Activated naive CD4-positive, alpha-beta T cell treated with Interleukin-2 at 50 U/mL for 16 hours (primary cell): Measurements from ENCODE around the gene PRAF2.

ENCODE experiments used
- DNase-seq: peaks from one replicate; pipeline ENCODE4 v3.0.0-alpha.2; 2020

The PRAF2 gene

DNA sequence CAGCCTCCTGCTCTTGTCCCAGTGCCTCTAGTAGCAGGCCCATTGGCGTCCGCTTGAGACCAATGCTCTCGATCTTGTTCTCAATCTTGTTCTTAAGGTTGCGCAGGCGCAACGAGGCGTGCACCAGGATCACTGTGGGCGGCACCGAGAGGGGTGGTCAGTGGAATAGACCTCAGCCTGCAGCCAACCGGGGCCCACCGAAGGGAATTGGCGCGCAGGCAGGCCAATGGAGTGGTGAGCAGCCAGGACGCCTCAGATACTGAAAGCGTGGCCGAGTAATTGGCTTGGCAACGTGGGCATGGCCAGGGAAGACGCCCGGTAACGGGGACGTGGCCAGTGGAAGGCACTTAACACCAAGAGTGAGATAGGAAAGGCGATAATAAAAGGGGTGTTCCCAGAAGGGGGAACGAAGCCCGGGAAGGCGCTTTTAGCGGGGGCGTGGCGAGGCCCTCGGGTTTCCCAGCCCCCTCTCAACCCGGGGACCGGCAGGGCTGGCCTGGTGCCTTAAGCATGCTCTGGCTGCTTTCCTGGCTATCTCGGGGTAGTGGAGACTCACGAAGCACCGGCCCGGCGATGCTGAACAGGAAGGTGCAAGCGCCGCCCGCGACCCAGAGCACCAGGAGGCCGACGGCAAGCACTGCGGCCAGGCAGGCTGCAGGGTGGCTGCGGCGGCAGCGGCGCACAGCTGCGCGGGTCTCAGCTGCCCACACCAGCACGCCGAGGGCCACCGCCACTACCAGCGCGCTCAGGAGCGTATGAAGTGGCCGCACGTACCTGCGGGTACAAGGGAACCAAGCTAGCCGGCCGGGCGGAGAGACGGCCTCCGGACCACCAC lies 1.7 kb downstream of the PRAF2 start:
- no peak for DNase-seq

DNA sequence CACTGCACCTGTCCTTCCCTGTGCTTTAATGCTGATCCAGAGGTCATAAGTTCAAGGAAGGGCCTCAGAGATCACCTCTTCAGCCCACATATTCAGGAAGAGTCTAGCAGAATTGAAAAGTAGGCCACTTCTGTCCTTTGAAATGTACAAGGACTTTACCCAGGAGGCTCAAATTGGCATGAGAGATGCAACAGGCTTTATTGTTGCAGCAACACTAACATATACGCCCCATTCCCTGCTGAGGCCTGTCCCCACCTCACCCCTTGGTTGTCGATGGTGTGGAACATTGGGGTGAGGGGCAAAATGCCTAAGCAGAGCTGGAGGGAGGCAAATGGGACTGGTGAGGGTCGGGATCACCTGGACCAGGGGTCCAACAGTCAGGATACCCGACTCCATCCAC lies 2.8 kb downstream of the PRAF2 start:
- no peak for DNase-seq

DNA sequence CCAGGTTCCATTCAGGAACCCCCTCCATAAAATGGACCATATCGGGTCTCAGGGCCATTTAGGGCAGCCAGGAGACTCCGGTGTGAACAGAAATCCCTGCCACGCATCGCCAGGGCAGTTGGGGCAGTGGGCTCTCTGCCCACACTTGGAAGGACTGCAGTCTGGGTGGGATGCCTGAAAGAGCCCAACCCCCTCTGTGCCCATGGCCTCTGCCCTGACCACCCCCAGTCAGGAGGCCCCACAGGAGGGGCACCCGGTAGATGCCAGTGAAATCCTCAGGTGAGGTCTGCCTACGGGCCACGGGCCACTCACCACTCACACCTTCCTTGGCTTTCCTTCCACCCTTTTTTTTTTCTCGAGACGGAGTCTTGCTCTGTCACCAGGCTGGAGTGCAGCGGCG lies 4.8 kb downstream of the PRAF2 start:
- no peak for DNase-seq

DNA sequence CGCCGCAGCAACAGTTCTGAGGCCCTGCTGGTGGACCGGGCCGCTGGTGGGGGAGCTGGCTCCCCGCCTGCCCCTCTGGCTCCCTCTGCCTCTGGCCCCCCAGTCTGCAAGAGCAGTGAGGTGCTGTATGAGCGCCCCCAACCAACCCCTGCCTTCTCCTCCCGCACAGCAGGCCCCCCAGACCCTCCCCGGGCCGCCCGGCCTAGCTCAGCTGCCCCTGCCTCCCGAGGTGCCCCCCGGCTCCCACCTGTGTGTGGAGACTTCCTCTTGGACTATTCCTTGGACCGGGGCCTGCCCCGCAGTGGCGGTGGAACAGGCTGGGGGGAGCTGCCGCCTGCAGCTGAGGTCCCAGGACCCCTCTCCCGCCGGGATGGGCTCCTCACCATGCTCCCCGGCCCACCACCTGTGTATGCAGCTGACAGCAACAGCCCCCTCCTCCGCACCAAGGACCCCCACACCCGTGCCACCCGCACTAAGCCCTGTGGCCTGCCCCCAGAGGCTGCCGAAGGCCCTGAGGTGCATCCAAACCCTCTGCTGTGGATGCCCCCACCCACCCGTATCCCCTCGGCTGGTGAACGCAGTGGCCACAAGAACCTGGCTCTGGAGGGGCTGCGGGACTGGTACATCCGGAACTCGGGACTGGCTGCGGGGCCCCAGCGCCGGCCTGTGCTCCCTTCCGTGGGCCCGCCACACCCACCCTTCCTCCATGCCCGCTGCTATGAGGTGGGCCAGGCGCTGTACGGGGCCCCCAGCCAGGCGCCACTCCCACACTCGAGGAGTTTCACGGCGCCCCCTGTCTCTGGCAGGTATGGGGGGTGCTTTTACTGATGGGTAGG lies 6.3 kb downstream of the PRAF2 start:
- DNase-seq = no peak

DNA sequence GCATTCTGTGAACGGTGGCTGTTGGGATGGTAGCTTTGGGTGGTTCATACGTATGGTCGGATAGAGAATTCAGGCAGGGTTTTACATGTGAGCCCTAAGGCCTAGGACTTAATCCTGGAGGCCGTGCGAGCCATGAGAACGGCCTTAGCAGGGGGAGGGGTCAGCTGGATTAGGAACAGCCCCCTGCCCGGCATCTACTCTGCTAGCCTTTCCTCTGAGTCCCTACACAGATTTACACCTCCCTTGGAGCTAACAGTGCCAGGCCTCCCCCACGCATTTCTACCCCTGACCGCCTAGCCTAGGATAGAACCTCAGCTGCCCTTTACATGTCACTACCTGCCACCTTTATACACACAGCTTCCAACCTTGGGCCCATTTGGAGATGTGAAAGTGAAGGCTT lies 7.1 kb downstream of the PRAF2 start:
- no peak for DNase-seq

DNA sequence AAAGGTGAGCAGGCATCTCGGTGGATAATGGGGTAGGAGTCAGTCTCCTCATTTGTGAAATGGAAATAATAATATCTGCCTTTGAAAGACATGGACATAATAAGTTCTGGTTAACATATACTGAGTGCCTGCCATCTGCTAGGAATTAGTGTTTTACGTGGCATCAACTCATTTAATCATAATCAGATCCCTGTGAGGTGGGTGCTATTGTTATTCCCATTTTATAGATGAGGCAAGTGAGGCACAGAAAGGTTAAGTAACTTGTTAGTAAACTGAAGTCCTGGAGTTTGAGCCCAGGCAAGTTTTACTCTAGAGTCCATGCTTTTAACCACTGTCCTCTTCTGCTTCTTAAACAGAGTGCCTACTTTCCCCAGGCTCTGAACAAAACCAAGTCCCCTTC lies 7.5 kb downstream of the PRAF2 start:
- no peak for DNase-seq

DNA sequence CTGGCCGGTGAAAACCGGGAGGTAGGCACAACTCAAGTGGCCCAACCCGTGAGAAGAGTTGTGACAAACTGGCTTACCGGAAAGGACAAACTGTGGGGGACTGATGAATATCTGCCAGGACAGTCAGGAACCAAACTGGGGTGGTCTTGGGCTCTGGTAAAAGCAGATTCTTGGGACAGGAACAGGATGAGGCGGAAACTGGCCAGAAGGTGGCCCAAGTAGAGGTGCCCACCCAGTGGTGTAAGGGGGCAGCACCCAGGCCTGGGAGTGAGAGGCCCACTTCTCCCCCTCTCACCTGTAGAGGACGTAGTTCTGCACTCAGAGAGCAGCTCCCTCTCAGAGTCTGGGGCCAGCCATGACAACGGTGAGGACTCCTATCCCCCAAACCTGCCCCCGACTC lies 9.1 kb downstream of the PRAF2 start:
- DNase-seq = no peak

DNA sequence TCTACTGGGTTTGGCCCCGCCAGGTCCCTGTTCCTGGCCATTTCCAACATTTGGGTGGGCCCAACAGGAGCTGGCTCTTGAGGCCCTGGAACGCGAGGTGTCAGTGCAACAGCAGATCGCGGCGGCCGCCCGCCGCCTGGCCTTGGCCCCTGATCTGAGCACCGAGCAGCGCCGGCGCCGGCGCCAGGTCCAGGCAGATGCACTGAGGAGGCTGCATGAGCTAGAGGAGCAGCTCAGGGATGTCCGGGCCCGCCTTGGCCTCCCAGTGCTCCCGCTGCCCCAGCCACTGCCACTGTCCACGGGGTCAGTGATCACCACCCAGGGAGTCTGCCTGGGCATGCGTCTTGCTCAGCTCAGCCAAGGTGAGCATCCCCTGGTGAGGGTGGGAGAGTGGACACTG lies 9.5 kb downstream of the PRAF2 start:
- DNase-seq = no peak

DNA sequence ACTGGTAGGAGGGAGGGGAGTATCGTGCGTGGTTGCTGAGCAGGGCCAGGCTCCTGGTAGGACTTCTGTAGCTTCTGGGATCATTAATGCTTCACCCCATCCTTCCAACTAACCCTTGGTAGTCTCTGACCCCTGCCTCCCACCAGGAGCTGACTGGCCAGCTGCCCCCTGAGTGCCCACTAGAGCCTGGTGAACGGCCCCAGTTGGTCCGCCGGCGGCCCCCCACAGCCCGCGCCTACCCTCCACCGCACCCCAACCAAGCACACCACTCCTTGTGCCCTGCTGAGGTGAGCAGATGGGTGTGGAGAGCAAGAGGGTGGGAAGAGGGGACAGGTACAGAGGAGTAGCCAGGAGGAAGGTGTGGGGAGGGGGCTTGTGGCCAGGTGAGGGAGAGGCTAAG lies 10.1 kb downstream of the PRAF2 start:
- no peak for DNase-seq

DNA sequence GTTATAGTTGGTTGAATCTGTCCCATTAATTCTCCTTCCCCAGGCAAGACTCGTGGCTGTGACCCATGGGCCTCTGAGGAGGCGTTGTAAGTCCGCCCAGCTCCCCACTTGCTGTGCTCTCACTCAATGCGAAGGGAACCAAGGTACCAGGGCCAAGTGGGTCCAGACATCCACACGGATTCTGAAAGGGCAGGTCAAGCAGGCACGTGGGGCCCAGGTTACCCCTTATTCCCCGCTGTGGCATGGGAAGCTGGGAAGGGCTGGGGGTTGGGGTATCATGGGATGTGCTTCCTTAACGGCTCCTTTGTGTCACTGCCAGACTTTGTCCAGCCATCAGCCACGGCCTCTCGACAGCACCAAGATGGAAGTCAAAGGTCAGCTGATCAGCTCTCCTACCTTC lies 11.9 kb downstream of the PRAF2 start:
- no peak for DNase-seq

DNA sequence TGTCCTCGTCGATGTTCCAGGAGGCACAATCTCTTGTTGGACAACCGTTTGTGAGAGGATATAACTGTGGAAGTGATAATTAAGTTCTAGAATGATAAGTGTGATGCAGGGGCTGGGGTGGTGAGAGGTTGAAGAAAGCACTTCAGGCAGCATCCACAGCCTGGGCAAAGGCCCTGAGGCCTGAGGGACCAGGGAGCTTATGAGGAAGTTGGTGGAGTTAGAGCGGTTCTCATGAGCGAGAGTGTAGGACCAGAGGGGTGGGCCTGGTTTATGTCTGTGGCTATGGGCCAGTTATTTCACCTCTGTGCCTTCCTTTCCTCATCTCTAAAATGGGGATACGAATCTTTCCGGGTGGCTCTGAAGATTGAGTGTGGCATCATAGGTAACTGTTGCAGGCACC lies 12.3 kb downstream of the PRAF2 start:
- DNase-seq = no peak

DNA sequence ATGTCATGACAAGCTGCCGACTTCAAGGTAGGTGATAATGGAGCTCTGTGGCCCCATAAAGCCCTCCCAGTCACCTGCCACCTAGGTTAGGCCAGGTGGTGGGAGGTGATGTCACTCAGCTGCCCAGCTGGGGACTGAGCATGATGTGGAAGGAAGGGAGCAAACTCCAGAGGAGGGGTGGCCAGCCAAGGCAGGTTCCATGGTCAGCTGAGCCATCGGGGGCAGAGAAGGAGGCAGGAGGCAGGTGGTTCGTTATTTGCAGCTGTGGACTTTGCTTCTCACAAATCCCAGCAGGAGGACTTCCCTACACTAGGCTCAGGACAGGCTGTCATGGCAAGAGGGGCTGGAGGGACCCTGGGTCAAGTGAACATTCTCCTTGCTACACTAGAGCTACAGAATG lies 12.9 kb downstream of the PRAF2 start:
- DNase-seq = no peak

DNA sequence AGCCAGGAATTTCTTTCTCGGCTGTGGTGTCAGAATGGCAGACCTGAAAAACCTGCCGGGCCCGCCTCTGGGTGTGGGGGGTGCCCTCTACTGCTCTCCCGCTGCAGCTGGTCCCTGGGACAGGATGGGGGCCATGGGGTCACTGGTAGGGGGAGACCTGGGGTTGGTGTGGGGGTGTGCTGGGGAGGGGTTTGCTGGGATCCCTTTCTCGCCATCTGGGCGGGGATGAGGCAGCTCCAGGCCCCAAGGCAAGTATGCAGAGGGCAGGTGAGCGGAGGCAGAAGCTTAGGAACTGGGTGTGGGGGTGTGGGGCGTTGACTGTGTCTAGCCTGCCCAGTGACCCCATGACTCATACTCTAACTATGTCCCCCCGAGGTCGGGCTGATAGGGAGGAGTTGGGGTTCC lies 14.1 kb downstream of the PRAF2 start:
- DNase-seq = no peak

DNA sequence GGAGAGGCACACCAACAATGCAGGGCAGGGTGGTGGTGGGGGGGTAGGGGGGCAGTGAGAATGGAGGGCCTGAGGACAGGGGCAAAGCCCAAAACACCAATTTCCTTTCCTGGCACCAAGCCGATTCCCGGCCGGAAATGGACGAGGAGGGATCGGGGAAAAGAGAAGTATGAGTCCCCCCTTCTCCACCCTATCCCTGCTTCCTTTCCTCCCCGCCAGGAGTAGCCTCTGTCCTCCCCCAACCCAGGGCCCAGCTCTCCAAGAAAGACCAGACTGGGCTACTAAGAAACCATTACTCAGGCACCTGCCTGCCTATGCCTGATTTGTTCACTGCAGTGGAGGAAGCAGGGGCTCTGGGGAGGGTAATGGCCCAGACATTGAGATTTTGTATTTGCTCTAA lies 14.6 kb downstream of the PRAF2 start:
- DNase-seq = no peak

DNA sequence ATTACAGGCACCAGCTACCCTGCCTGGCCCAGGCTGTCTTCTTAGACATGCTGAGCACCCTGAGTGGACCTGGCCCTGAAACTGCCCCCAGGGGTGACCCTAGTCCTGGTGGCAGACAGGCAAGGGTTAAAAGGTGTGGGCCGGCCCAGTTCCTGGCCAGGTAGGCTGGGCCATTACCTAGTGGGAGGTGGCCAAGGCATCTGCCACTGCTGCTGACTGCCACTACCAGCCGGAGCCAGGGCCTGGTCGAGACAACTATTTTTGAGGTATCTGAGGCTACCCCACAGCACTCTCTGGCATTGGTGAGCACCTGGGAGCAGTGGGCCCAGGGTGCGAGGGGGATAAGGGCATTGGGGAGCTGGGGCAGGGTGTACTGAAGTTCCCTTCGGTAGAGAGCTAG lies 15.0 kb downstream of the PRAF2 start, which contains the start of gene CCDC120:
CCDC120 (plus strand) TSS at position 206 of the 400 bp plus-strand sequence. CDS start 3,043 bp downstream, outside the sequence.
- no peak for DNase-seq

DNA sequence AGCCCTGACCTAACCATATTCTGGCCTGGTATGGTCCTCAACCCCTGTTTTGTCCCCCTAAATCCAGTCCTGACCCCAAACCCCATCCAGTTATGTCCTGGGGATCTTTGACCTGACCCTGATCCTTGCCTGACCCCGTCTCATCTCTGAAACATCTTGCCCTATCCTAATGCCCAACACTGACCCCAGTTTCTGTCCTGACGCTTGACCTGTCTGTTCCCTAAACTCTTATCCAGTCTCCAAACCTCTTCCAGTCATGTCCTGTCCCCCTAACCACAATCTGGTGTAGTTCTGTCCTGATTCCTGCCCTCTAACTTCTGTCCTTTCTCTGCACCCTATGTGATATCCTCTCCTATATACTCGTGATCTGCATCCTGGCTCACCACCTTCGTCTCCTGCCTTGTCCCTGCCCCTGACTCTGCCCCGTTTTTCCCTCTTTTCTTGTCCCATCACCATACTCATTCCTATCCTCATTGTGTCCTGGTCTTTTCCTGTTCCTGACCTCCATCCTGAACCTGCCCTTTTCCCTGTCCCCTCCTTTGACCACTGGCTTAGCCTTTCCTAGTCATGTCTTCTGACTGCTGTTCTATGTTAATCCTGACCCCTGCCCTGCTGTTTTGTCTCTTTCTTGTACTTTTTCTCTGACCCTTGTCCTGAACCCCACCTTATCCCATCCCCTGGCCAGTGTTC lies 19.6 kb downstream of the PRAF2 start:
- no peak for DNase-seq

DNA sequence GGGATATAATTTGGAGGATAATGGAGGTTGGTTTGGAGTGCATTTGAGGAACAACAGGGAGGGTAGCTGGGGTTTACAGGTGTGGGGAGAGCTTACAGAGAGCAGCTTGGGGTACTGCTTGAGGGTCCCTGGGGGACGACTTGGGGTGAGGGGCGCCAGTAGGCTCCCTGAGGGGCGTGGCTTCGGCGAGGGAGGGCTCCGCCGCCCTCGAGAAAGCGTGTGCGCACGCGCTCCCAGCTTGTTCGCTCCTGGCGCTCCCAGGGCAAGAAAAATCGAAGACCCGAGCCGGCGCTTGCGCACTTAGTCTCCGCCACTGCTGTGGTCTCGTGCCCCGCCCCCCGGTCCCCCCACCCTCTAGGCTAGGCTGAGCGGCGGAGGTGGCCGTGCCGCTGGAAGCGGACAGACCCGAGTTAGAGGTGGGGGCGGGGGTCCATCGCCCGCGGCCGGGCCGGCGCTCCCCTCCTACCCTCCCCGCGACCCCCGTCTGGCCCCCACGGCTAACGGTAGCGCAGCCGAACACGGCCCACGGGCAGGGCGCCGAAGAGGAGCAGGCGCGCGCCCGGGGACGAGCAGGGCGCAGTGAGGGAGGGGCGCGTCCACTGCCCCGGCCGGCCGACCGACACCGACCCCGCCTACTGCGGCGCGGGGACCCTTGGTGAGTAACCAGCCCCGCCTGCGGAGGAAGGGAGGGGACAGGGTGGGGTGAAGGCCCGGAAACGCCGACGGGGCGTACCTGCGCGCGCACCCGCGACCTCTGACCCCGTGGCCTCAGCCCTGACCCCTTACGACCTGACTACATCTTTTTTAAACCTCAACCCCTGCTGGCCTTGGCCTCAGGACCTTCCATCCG lies 20.4 kb downstream of the PRAF2 start:
- DNase-seq = peak; percentile 66

DNA sequence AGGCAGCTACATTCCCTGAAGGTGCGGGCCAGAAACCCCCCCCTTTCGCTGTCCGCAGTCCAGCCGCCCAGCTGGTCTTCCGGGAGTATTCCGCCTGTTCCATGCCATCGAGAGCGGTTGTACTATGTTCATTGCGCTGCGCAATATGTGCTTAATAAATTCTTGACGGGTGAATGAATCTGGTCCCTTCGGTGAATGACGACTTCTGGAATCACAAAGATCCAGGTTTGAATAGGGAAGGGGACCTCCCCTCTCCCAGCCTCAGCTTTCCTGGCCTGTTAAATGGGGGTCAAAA lies 29.9 kb downstream of the PRAF2 start:
- no peak for DNase-seq

DNA sequence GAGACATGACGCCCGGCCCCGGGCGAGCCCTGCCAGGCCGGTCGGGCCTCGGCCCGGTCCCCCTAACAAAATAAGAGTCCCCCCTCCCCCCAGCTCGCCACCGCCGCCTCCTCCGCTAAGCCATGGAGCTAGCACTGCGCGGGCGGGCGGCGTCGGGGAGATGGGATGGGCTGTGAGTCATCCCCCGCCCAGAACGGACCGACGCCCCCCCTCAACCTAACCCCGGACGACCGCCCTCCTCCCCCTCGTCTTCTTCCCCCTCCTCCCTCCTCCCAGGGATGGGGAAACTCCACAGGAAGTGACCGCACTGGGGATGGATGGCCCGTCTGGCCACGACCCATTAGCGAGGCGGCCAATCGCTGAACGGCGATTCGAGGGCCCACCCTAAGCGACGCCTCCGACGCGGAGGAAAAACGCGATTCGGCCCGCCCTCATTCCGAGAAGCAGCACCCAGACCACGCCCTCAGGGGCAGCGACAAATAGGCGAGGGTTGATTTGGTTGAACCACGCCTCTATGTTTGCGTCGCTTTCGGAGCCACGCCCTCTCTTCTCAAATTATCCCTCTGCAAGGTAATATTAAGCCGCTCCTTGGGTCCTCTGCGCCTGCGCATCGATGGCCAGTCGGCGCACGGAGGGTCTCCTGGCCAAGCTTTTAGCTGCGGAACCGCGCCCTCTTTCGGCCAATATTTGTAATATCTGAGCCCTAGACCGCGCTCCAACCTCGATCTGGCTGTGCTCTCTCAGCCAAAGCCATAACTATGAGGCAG lies 30.4 kb downstream of the PRAF2 start, which contains the start of gene TFE3:
TFE3 (minus strand) TSS at position 138 of the 767 bp plus-strand sequence; CDS start at position 7, 131 bp downstream.
- DNase-seq = peak; percentile 96

DNA sequence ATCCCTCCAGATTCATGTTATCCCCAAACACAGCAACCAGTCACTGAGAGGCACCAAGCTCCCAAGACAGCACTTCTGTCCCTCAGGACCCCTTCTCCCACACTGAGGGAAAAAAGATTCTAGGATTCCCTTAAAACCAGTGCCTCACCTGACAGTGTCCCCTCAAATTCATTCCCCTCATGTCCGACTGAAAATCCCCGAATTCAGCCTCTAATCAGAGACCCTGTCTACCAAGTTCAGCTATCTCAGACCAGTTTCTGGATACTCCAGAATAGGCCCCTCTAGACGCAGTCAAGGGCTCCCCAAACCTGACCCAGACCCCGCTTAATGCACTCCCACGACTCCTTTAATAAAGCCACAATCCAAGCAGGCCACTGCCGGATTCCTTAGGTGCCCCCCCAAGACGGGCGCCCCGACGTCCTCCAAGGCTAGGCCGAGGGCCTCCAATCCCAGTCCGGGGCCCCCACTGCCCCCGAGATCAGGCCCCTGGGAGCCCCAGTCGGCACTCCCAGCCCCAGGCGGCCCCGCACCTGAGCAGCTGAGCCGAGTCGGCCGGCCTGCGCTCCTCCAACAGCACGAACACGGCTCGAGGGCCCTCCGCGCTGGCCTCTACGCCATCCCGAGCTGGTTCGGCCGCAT lies 31.1 kb downstream of the PRAF2 start:
- DNase-seq = no peak
